NOMO-1 treated with DMSO at 0.1 percent for 48 hours (cell line): Measurements from ENCODE around the gene XYLB.

Source experiments
- DNase-seq: peaks from one replicate; lab custom pipeline; 2025; ENCODE audit not compliant: unreplicated experiment; lab: John Stamatoyannopoulos, UW

Gene XYLB

DNA sequence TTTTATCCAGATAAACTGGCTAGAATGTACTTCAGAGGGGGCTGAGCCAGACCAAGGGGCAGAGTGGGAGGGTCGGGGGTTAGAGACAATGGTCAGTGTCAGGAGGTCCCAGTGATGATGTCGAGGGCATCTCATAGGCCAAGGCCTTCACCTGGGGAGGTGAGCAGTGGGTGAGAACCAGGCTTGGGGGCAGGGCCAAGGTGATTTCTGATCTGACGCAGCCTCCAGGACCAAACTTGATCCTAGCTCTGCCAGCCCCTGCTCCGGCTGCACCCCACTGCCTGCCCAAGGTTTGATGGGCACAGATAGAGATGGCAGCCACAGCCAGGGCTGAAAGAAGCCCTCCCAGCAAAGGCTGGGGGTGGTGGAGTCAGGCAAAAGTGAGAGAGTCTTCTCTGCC lies 14.9 kb downstream of the XYLB start:
- no peak for DNase-seq

- DNase-seq: no peak
These were observed 16.2 kb downstream of the XYLB start for GRCh38 chr3:38362825-38363224.

GRCh38 chr3:38364721-38365400 lies 18.3 kb downstream of the XYLB start:
- no peak for DNase-seq

DNA sequence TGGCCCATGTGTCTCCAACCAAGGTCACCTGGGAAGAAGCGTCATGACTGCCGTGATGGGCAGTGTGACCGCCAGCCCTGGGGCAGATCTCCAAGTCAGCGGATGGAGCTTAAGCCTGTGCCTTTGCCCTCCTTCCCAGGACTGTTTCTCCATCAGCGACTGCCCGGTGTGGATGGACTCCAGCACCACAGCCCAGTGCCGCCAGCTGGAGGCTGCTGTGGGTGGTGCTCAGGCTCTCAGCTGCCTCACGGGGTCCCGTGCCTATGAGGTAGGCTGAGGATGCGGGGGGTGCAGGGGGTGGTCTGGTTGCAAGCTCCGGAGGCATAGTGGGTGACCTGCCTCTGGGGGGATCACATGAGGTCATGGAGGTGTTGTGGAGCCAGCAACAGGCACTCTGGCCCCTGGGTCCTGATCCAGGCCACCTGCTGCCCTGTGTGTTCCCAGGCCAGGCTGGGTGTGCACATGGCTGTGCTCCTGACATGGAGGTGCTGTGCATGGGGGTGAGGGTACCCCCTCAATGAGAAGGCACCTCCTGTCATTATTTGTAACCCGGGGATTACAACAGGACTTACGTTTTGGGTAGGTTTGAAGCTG lies 19.0 kb downstream of the XYLB start:
- DNase-seq: no peak

DNA sequence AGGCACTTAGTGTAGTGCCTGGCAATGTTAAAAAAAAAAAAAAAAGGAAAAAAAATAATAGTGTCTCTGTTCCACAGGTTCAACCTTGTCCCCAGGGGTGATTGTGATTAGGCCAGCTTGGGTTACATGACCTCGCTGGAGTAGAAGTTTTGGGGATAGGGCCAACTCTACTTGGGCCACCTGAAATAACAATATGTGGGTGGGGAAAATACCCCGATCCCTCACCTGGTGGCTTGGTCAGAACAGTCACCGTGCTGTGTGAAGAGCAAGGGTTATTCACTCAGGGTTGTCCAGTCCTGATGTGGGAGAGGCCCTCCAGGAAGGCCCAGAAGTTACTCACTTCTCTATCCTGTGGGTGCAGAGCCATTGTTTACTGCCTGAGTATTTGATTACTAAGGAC lies 19.5 kb downstream of the XYLB start:
- no peak for DNase-seq

DNA sequence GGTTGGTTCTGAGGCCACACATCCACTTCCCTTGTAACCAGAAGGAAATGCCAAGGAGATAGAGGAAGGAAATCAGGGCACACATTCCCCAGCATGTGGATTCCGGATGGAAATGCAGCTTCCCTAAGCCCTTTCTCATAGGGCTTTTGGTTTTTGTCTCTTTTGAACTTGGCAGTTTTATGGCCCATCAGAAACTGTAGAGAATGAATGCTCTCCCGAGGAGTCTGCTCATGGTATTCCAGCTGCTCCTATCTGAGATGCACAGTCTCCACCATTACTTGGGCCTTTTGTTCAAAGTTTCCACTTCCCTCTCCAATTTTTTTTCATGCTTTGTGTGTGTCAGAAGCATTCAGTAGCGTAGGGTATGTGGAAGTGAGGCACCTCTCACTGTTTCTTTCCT lies 21.2 kb downstream of the XYLB start:
- no peak for DNase-seq

- DNase-seq: no peak
These were observed 21.7 kb downstream of the XYLB start for GRCh38 chr3:38368238-38368637.

DNA sequence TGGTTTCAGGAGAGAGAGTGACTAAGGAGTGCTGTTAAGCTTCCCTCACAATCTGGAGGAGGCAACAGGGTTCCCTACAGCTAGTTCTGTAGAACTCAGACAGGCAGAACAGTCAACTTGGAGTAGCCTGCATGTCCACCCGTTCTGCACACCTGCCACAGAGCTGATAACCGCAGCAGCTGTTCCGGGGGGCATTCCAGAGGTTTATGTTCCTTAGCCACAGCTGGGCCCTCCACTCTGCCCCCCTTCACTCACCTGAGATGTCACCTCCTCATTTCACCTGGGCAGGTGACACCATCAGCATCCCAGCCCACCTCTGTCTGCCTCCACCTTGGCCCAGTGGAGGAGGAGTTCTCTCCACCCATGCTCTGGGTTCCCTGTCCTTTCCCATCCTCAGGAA lies 22.6 kb downstream of the XYLB start:
- no peak for DNase-seq

- no peak for DNase-seq
These were observed 23.6 kb downstream of the XYLB start for GRCh38 chr3:38370149-38370548.

GRCh38 chr3:38370861-38371260 lies 24.3 kb downstream of the XYLB start:
- no peak for DNase-seq

GRCh38 chr3:38371541-38372213 lies 25.1 kb downstream of the XYLB start:
- no peak for DNase-seq

GRCh38 chr3:38372214-38372601 lies 25.6 kb downstream of the XYLB start:
- no peak for DNase-seq

- no peak for DNase-seq
These were observed 27.6 kb downstream of the XYLB start for GRCh38 chr3:38374221-38374620.

GRCh38 chr3:38375072-38375471 lies 28.5 kb downstream of the XYLB start:
- no peak for DNase-seq

DNA sequence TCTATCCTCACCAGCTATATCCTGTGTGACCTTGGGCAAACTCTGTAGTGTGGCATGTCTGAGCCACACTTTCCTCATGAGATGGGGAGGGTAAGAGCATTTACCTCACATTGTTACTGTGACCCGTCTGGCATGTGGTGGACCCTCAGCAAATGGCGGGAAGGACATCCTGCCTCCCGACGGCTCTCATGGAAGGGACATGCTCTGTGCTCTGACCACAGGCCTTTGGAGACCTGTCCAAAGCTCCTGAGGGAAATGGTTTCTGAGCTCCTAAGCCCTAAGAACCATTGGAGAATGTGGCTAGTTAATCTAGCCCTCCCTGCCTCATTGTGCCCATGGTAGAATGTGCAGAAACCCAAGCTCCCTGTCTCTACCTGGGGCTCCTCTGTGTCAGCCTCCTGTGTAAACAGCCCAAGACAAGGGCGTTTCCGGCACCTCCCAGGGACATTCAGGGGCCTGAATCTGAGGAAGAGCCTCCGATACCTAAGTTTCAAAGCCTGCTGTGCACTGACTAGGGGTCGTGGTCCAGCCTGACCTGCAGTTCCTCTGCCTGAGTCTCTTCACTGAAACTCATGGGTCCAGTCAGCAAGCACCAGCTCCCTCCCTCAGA lies 29.0 kb downstream of the XYLB start:
- DNase-seq: no peak

GRCh38 chr3:38376098-38376816 lies 29.7 kb downstream of the XYLB start:
- no peak for DNase-seq

DNA sequence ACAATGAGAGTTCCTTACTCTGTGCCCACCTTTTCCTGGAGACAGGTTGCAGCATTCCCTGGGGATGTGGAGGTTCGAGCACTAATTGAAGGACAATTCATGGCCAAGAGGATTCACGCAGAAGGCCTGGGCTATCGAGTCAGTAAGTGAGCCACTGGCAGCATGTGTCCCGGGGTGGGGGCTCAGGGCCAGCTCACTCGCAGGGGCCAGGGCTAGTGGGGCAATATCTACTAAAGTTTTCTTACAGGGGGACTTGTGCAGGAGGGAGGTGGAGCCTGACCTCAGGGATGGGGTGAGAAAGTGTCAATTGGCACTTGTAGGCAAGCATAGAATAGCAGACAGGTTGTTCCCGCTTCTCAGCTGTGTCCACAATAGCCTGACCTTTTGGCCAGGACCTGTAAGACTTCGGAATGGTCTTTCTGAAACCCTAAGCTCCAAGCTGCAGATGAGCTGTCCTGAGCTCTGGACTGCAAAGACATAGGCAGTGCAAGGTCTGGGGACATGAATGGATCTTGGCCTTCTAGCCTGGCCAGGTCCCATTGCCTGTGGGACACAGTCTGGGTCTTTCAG lies 32.7 kb downstream of the XYLB start:
- DNase-seq: no peak

- DNase-seq: no peak
These were observed 36.0 kb downstream of the XYLB start for GRCh38 chr3:38382506-38383080.

- no peak for DNase-seq
These were observed 36.7 kb downstream of the XYLB start for GRCh38 chr3:38383156-38383875.
